GM10266 (cell line): ENCODE measurements around the gene APLN.

Source experiments
- DNase-seq: peaks from one replicate; pipeline ENCODE4 v3.0.0; 2012; ENCODE audit errors: extremely low spot score
- TF ChIP-seq, protein P1 (sequence below): IDR thresholded peaks from 2 replicates; pipeline ENCODE4 v1.5.1; 2012; ENCODE audit warnings: mild to moderate bottlenecking, low read depth; ENCODE audit not compliant: control insufficient read depth, insufficient read depth; ENCODE audit errors: missing control alignments

APLN gene

DNA sequence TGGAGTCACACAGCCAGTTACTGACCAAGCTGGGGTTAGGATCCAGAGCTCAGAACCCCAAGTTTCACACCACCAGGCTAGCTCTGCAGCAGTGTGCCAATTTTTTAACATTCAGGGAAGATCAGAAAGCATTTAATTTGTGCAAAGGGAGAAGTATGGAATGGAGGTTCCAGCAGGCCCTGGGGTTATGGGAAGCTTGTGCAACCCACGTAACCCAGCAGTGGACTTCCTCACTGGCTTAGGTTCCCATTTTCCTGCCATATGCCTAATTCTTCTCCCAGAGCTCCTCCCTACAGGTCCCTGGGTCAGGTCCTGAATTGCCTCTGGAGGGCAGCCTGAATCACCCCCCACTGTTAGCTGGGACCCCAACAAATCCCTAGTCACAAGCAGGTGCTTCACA lies 14.0 kb downstream of the APLN start:
- TF ChIP-seq, protein P1, sequence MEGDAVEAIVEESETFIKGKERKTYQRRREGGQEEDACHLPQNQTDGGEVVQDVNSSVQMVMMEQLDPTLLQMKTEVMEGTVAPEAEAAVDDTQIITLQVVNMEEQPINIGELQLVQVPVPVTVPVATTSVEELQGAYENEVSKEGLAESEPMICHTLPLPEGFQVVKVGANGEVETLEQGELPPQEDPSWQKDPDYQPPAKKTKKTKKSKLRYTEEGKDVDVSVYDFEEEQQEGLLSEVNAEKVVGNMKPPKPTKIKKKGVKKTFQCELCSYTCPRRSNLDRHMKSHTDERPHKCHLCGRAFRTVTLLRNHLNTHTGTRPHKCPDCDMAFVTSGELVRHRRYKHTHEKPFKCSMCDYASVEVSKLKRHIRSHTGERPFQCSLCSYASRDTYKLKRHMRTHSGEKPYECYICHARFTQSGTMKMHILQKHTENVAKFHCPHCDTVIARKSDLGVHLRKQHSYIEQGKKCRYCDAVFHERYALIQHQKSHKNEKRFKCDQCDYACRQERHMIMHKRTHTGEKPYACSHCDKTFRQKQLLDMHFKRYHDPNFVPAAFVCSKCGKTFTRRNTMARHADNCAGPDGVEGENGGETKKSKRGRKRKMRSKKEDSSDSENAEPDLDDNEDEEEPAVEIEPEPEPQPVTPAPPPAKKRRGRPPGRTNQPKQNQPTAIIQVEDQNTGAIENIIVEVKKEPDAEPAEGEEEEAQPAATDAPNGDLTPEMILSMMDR = no peak
- no peak for DNase-seq

DNA sequence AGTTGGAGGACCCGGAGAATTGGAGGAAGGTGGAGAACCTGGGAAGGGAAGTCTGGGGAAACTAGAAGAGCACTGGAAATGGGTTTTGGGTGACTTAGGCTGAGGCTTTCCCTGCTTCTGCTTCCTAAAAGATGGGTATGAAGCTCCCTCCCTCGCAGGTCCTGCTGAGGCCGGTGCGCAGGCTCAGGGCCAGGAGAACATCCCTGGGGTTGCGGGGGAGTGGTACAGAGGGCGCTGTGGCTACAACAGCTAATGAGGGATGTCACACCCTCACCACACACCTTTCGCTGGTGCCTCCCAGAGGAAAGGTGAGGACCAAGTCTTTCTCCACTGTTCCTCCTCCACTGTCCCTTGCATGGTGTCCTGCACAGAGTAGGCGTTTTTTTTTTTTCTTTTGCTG lies 15.8 kb downstream of the APLN start:
- no peak for DNase-seq
- TF ChIP-seq, protein P1 = no peak

DNA sequence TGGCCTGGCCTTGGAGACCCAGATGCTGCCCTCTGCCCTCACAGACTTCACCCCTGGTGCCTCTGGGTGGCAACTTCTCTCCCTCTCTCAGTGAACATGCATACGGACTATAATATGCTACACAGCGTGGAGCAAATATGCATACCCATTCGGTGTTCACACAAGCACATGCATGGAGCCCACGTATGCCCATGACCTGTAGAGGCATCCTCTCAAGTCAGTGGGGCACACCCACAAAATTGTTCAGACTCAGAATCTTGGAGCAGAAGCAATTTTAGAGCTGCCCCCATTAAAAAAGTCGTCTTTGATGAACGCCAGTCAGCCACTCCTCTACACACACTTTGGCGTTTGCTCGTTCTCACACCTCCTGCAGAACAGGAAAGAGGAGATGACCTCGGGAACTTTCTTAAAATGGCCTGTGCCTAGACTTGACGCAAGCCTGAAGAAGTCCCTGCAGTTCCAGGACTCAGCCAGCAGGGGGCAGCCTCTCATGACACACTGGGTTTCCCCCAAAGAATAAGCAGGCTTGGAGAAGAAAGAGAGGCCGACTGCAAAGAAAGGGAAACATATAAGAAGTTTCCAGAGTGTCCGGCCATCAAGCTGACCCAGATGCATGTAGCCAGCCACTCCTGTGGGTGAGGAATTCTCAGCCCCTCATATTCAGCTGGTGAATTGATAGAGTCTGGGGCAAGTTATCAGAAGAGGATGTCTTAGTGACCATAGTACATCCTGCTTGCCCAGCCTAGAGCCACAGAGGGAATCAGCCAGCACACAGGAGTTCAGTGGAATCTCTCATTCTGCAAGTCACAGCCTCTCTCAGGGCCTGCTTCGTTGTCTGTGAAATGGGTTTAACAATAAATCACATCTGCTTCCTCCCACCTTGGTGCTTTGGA lies 17.3 kb downstream of the APLN start:
- DNase-seq = peak; percentile 64
- TF ChIP-seq, protein P1 = peak; percentile 85

- DNase-seq = no peak
- TF ChIP-seq, protein P1 = no peak
These were observed 18.5 kb downstream of the APLN start for GRCh38 chrX:129636175-129636681.

- no peak for DNase-seq
- TF ChIP-seq, protein P1 = no peak
These were observed 20.2 kb downstream of the APLN start for GRCh38 chrX:129634541-129634940.

DNA sequence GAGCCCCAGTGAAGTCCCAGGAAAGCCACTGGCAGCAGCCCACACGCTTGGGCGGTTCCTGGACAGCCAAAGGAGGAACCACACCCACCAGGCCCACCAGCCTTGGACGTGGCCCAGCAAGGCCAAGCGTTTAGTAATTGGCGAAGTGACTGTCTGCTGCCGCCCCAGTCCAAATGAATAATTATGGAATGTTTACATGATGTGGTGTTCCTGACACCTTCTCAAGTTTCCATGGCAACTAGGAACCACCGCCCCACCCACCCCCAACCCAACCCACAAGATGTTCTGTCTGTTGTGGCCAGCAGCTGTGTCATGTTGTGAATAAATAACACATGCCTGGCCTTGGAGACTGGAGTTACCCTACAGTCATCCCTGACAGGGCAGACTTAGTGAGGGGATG lies 22.3 kb downstream of the APLN start:
- DNase-seq = no peak
- TF ChIP-seq, protein P1 = no peak

- TF ChIP-seq, protein P1 = no peak
- DNase-seq = no peak
These were observed 22.9 kb downstream of the APLN start for GRCh38 chrX:129631849-129632248.
